Lung microvascular endothelial cell (primary cell): Measurements from ENCODE around the gene POLR1E. TPM values are rescaled to one million over a fixed set of nuclear protein-coding genes. Genes with fewer than 3 reads are reported as not detected.

Experiments
- DNase-seq, 2 donors: peaks; one replicate each; pipeline versions ENCODE4 v3.0.0 to v3.0.0-alpha.2; 2010; ENCODE audit warnings: low read depth in 2 of 2
- total RNA-seq: library from RNA; depleted of rRNA; stranded (reverse); fragments of >200 nt; gene quantifications from 2 replicates; pipeline ENCODE4 v1.2.1, GENCODE V29; 2014

POLR1E gene, protein sequence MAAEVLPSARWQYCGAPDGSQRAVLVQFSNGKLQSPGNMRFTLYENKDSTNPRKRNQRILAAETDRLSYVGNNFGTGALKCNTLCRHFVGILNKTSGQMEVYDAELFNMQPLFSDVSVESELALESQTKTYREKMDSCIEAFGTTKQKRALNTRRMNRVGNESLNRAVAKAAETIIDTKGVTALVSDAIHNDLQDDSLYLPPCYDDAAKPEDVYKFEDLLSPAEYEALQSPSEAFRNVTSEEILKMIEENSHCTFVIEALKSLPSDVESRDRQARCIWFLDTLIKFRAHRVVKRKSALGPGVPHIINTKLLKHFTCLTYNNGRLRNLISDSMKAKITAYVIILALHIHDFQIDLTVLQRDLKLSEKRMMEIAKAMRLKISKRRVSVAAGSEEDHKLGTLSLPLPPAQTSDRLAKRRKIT
- 10.5 and 11.3 TPM in 2 replicates for total RNA-seq

DNA sequence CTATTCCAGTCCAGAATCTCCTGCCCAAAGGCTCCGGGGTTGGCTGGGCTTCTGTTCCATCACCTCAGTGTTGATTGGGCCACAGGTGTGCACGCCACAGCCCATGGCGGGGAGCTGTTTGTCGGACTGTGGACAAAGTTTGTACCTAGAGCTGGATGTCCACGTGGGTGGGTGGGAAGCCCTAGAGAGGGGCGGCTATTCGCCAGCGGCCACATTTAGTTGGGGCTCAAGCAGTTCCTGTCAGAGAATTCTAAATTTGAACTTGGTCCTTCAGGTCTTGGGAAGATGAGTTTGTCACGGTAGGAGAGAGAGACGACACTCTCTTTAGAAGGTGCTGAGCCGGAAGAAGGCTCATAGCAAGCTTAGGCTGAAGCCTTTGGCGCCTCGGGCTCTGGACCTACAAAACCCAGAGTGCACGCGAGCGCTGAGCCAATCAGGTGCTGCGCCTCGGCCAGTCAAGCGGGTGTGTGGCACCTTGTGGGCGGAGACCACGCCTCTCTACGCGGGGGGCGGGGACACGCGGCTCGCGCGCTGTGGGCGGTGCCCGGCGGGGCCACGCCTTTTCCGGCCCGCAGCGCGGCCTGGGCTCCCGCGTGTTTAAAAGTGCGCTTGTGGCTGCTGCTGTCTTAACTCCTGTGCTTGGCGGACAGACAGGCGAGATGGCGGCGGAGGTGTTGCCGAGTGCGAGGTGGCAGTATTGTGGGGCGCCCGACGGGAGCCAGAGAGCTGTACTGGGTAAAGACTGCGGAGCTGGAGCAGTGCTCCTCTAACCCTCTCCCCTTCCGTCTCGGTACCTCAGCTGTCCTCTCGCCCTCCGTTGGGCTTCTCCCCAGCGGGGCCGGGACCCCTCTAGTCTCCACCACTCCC is at the start of gene POLR1E:
Gene POLR1E, plus strand, starts transcription at position 560 of the 867 bp plus-strand sequence. Its CDS starts 100 bp downstream, at position 660.
- DNase-seq = peak; percentile 88 to 90

DNA sequence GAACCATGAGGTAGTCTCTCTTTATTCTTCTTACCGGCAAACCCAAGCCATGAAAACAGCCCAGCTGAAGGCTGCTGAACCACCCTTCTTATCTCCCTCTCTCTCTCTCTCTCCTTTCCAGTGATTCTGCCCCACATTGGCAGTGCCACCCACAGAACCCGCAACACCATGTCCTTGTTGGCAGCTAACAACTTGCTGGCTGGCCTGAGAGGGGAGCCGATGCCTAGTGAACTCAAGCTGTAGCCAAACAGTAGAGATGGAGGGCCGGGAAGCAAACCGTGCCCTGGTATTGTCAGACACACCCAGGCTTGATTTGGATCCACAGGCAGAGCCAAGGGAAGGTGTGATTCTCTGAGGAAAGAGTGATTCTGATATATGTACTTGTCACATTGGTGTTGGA is 49.2 kb upstream of the POLR1E start:
- DNase-seq = no peak

DNA sequence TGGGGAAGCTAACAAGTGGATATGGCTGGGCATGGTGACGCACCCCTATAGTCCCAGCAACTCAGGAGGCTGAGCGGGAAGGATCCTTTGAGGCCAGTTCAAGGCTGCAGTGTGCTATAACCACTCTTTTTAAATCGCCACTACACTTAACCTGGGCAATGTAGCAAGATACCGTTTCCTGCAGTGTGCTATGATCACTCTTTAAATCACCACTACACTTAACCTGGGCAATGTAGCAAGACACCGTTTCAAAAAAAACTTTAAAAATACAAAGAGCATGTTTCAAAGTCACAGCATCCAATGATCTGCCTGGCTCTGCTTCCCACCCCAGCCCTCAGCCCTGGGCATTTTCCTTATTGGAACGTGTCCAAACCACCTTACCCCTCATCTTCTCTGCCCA is 48.7 kb upstream of the POLR1E start:
- DNase-seq = no peak

DNA sequence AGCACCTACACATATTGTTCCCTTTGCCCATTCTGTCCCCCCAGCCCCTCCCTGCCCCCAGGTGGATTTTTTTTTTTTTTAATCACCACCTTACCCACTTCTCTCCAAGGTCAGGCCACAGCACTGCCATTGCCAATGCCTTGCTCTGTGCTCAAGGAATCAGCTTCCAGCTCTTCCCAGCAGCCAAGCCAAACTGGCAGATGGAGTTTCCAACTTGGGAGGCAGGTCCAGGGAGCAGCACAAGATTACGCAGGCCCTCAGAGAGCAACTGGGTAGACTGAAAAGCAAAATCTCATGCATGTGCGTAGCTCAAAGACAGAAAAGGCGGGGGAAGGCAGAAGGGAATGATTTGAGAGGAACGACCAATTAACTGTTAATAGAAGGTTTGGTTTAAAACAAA is 48.1 kb upstream of the POLR1E start:
- no peak for DNase-seq

DNA sequence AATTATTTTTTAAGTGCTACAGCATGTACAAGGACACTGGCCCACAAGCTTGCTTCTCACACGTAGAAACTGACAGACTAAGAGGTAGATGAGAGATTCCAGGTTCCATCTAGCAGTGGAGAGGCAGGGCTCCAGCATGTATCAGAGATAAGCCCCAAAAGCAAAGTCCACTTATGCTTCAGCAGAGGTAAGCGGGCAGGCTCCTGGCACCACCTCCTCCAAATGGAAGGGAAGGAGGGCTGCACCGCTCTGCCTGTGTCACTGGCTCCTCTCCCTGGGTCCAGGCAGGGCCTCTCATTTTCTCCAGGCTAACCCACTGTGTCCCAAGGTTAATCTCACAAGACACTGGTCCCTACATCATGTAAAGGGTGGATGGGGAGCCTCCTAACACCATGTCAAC is 47.4 kb upstream of the POLR1E start:
- no peak for DNase-seq

DNA sequence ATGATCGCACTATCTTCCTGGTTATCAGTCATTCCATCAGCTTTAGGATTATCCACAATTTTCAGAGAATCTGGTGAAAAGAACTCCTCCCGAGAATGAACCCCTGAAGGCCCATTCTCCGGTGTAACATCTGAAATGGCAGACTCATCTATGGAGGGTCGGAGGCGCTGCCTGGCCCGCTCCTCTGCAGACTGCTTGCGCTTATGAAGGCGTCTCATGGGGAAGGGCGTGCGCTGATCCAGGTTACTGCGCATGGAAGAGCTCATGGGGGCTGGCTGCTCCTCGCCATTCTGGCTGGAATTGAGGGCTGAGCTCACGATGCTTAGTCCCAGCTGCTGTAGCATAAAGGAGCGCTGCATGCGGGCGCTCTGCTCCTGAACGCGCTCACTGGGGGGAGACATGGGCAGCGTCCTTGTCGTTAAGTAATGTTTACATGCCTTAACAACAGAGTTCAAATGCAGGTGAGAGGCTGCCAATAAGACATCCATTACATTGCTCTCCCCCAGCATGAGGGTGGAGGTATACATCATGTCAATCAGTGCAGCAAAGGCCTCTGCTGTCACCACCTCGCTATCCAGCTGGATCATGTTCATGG is 43.9 kb upstream of the POLR1E start:
- no peak for DNase-seq

DNA sequence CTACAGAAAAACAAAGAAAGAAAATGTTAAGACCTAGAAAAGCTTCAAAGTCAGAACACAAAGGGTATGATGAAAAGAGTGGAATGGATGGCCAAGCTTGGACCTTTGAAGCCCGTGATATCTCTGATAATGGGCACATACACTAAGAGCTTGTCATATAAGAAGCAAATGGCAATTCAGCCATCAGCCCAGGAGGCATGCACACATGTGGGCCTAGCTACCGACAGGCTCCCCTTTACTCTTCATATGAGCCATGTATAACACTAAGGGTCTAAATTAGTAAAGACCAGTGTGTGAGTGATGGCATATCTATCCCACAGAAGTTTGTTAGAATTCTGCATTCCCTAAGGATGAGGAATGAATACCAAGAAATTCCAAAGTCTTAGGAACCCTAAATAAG is 43.2 kb upstream of the POLR1E start:
- DNase-seq = no peak

DNA sequence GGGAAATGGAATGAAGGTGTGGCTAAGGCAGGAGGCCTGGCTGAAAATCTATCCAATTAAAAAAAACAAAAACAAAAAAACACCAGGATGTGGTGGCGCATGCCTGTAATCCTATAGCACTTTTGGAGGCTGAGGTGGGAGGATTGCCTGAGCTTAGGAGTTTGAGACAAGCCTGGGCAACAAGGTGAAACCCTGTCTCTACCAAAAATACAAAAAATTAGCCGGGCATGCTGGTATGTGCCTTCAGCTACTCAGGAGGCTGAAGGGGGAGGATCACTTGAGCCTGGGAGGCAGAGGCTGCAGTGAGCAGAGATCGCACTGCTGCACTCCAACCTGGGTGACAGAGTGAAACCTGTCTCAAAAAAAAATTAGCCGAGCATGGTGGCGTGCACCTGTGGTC is 42.2 kb upstream of the POLR1E start:
- no peak for DNase-seq

DNA sequence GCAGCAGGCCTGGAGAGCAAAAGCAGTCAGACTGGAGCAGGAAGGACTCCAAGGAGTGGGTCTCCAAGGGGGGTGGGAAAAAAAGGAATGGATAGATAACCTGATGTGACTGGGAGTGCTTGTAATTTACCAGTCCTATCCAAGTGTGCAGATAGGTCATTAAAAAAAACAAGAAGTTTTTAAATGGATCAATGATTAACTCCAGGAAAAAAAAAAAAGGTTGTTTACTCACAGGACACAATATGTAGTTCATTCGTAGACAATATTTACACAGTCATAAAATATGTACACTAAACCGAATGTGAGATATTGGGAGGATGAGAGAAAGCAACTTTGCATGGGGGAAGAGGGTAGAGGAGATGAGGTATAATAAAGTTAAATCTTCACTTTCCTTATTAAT is 40.9 kb upstream of the POLR1E start:
- DNase-seq = no peak

DNA sequence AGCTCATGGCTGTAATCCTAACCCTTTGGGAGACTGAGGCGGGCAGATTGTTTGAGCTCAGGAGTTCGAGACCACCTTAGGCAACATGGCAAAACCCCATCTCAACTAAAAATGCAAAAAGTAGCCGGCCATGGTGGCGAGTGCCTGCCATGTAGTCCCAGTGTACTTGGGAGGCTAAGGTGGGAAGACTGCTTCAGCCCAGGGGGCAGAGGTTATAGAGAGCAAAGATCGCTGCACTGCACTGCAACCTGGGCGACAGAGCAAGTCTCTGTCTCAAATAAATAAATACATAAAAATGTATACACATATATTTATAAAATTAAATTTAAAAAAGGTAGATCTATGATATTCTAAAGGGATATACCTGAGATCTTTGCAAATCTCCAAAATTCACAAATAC is 39.9 kb upstream of the POLR1E start:
- no peak for DNase-seq

DNA sequence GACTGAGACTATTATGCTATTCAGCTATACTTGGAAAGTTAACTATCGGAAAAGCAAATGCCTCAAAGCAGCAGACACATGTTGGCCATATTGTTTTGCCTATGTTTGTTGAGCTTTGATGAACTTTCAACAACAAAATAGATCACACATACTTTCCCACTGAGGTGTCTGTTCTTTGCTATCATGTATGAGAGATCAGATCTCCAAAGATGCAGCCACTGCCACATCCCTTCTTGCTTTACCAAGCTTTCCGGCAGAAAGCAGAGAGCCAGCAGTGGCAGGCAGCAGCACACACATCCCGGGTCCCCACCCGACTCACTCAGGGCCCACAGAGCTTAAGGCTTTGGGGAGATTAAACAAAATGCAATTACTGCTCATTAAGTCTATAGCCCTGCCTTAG is 39.3 kb upstream of the POLR1E start:
- DNase-seq = no peak

DNA sequence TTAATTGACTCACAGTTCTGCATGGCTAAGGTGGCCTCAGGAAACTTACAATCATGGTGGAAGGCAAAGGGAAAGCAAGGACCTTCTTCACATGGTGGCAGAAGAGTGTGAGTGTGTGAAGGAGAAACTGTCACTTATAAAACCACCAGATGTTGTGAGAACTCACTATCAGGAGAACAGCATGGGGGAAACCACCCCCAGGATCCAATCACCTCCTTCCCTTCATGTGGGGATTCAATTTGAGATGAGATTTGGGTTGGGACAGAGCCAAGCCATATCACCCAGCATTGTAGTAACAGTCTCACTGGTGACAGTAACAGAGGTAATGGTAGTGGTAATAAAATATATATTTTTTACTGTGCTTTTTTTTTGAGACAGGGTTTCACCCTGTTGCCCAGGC is 38.6 kb upstream of the POLR1E start:
- DNase-seq = no peak

DNA sequence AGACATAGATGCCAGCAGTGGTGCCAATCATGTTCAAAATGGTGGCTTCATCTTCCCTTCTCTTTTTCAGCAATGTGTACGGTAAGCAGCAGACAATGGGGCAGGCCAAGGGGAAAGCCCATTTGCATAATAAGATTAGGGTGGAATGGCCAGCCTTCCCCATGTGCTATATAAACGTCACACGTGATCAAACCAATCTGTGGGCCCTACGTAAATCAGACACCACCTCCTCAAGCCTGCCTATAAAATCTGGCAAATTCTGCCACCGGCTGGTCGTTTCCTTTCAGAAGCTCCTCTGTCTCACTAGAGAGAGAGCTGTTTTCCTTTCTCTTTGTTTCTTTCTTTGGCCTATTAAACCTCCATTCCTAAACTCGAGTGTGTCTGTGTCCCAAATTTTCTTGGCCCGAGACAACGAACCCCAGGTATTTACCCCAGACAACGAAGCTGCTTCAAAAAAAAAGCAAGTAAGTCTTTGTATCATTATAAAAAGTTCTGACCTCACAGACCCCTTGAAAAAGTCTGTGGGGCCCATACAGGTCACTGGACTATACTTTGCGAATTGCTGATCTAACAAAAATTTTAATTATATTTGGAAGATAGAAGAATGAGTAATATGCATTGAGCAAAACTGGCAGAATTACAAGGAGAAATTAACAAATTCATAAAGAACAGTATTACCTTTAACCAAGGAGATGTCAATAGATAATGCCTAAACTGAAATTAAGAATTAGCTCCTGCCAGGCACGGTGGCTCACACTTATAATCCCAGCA is 35.7 kb upstream of the POLR1E start:
- DNase-seq = no peak

DNA sequence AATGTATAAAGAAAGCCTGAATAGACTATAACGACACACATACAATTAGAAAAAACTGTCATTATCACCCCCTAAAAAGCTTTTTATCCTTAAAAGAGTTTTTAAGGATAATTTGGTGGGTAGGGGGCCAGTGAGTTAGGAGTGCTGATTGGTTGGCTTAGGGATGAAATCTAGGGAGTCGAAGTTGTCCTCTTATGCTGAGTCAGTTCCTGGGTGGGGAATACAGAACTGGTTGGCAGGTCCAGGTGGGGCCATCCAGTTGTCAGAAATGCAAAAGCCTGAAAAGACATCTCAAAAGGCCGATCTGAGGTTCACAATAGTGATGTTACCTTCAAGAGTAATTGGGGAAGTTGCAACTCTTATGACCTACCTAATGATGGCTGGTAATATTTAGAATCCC is 34.1 kb upstream of the POLR1E start:
- no peak for DNase-seq

DNA sequence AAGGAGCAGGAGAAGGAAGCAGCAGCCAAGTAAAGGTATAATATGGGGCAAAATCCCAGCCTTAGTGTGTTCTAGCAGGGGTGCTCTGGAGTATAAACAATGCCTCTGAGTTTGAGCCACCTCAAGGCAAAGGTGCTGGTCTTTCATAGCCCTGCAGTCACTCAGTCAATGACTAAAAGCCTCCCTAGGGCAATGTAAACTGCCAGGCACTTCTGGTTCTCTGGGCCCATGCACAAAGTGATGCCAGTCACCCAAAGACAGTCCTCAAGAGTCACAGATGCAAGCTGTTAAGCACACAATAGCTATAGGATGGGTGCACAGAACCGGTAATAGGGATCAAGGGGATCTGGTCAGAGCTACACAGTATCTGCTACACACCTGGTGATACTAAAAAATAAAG is 33.1 kb upstream of the POLR1E start:
- DNase-seq = no peak

DNA sequence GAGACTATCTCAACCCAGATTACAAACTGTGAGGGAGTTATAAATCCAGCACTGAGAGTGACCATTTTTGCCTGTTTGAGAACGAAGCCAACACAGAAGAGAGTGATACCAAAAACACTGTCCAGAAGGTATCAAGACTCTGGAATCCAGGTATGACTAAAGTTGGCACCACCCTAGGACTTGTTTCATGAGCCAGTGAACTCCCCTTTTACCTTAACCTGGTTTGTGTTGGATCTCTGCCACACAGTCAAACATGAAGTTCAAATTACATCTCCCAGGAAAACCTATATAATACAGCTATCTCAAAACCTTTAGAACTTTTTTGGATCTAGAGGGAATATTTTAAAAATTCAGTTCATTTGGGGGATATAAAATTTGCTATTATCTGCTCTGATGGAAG is 31.9 kb upstream of the POLR1E start:
- no peak for DNase-seq

DNA sequence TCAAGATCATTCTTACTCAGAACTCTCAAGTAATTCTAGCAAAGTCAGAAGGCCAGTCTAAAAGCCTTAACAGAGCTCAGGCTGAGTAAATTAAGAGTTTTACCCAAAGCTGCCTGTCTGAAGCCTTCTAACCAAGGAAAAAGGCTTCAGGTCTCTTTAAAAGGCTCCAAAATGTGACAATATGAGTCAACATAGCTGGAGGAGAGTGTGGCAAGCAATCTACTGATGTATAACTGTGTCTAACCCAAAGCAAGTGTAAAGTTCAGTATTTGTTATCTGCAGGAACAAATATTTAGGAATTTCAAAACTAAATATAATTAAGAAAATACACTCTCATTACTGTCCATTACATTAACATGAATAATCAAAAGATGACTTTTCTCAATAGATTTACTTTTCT is 31.5 kb upstream of the POLR1E start:
- no peak for DNase-seq

DNA sequence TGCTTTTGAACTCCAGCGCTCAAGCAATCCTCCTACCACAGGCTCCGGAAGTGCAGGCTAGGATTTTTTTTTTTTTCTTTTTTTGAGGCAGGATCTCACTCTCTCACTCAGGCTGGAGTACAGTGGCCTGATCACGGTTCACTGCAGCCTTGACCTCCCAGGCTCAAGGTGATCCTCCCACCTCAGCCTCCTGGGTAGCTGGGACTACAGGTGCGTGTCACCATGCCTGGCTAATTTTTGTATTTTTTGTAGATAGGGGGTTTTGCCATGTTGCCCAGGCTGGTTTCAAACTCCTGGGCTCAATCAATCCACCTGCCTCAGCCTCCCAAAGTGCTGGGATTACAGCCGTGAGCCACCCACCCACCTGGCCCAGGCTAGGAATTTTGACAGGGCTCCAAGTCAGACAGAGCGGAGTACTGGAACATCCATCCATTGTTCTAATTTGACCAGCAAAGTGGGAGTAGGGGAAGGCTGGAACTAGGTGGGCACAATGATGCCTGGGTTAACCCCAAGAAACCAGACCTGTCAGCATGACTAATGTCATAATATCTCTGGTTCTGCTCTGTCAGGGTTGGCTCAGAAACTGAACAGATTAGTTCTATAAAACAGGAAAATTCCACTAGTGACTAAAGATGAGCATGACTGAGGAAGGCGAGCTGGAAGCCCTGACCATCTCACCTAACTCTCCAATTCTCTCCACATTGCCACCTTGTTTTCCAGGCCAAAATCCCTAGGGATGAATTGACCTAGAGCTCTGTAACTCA is 29.7 kb upstream of the POLR1E start:
- no peak for DNase-seq

DNA sequence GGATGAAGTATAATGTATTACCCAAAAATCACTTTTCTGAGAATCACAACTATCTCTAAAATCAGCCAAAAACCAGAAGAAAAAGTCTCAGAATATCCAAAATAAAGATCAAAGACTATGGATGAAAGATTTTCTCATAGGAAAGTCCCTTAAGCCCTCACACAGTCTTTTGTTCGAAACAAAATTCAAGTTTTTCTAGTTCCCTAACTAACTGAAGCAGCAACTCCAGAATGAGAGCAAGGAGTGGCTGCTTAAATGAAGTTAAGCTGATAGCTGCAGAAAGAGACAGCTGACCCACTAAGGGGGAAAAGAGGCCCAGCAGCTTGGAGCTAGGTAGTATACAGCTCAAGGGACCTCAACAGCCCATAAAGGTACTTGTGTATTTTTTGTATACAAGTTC is 28.9 kb upstream of the POLR1E start:
- DNase-seq = no peak

DNA sequence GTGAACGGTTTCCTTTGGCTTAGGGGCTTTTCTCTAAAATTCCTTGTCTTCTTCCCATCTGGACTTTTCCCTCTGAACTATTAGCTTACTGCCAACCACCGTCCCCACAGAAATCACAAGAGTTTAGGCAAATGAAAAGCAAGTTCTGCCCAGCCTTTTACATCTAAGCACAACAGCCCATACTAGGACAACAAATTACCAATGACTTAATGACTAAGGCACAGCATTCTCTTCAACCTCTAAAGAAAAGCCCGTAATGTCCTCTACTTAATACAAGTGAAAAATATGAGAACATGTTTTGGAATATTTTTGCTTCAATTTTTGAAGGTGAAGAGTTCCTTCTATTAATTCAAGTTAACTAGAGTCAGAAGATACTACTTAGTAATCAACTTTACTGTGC is 21.7 kb upstream of the POLR1E start:
- peak; percentile 5 to 10 for DNase-seq
